ENCODE results near the gene ZNF223. TPM values are rescaled to one million over a fixed set of nuclear protein-coding genes. Genes with fewer than 3 reads are reported as not detected.
A peak's percentile ranks its signal among the peaks of the same experiment; 100 is the strongest.

Gene ZNF223
- total RNA-seq, 1 donor: 3.0 TPM

GRCh38 chr19:44069415-44069814 is 17.6 kb downstream of the ZNF223 start:
- no peak for DNase-seq (ENCODE audit: low read depth in 2 of 3, low spot score in 2 of 3)

GRCh38 chr19:44071824-44072542 is 20.1 kb downstream of the ZNF223 start, which contains the start of gene ZNF284:
Gene ZNF284, plus strand, starts transcription at chr19:44072159. Its CDS starts 4,231 bp downstream, at chr19:44076390.
- peak; percentile 61 to 94 (median 90) for DNase-seq (ENCODE audit: low read depth in 2 of 3, low spot score in 2 of 3)

GRCh38 chr19:44072543-44073401 is 20.9 kb downstream of the ZNF223 start:
- DNase-seq (ENCODE audit: low read depth in 2 of 3, low spot score in 2 of 3): no peak

- DNase-seq (ENCODE audit: low read depth in 2 of 3, low spot score in 2 of 3): no peak
These were observed 24.5 kb downstream of the ZNF223 start for GRCh38 chr19:44076325-44076724.

GRCh38 chr19:44092108-44092507 is 40.3 kb downstream of the ZNF223 start:
- DNase-seq (ENCODE audit: low read depth in 2 of 3, low spot score in 2 of 3): no peak

- peak in 2 of 3 donors; percentile 89 to 93 for DNase-seq (ENCODE audit: low read depth in 2 of 3, low spot score in 2 of 3)
These were observed 42.3 kb downstream of the ZNF223 start, which contains the start of gene ZNF224 for GRCh38 chr19:44093931-44094765. Gene ZNF224, plus strand, starts transcription at chr19:44094361. Its CDS starts 3,513 bp downstream, at chr19:44097874.

GRCh38 chr19:44107751-44108150 is 55.9 kb downstream of the ZNF223 start:
- no peak for DNase-seq (ENCODE audit: low read depth in 2 of 3, low spot score in 2 of 3)

- no peak for DNase-seq (ENCODE audit: low read depth in 2 of 3, low spot score in 2 of 3)
These were observed 57.6 kb downstream of the ZNF223 start for GRCh38 chr19:44109458-44109857.

GRCh38 chr19:44111910-44112463 is 60.2 kb downstream of the ZNF223 start:
- DNase-seq (ENCODE audit: low read depth in 2 of 3, low spot score in 2 of 3): peak in 2 of 3 donors; percentile 48 to 64

- DNase-seq (ENCODE audit: low read depth in 2 of 3, low spot score in 2 of 3): peak in 1 of 3 donors; percentile 0
These were observed 60.9 kb downstream of the ZNF223 start for GRCh38 chr19:44112802-44113137.

GRCh38 chr19:44113138-44113783 is 61.4 kb downstream of the ZNF223 start, which contains the start of gene ZNF225:
Gene ZNF225, plus strand, starts transcription at chr19:44113399. Its CDS starts 2,429 bp downstream, at chr19:44115828.
- peak; percentile 53 to 95 (median 94) for DNase-seq (ENCODE audit: low read depth in 2 of 3, low spot score in 2 of 3)

GRCh38 chr19:44113784-44114390 is 62.1 kb downstream of the ZNF223 start:
- DNase-seq (ENCODE audit: low read depth in 2 of 3, low spot score in 2 of 3): no peak

Small RNAs within 50 kb of the gene (small RNA-seq; reads per million reads assigned to genes)
- not detected for gene RNU6-902P

Other genes with a start within 250 kb of the ZNF223 start
- 3.5 TPM for gene LYPD5, start 249.6 kb upstream of the ZNF223 start, total RNA-seq
- 5.7 TPM for gene ZNF283, start 224.7 kb upstream of the ZNF223 start, total RNA-seq
- 2.7 TPM for gene ZNF404, start 168.1 kb upstream of the ZNF223 start, total RNA-seq
- 12.9 TPM for gene ZNF45, start 116.8 kb upstream of the ZNF223 start, total RNA-seq
- 3.8 TPM for gene ZNF221, start 100.8 kb upstream of the ZNF223 start, total RNA-seq
- gene ZNF155, start 67.8 kb upstream of the ZNF223 start, total RNA-seq: 2.2 TPM
- gene ZNF230, start 49.1 kb upstream of the ZNF223 start, total RNA-seq: 2.4 TPM
- gene ZNF222, start 26.7 kb upstream of the ZNF223 start, total RNA-seq: 2.7 TPM
- 1.3 TPM for gene ZNF284, start 20.1 kb downstream of the ZNF223 start, total RNA-seq
- gene ZNF224, start 42.3 kb downstream of the ZNF223 start, total RNA-seq: 16.7 TPM
- gene ZNF225, start 61.4 kb downstream of the ZNF223 start, total RNA-seq: 1.9 TPM
- gene ZNF234, start 89.5 kb downstream of the ZNF223 start, total RNA-seq: 4.6 TPM
- 8.1 TPM for gene ZNF226, start 113.1 kb downstream of the ZNF223 start, total RNA-seq
- gene ZNF227, start 160.5 kb downstream of the ZNF223 start, total RNA-seq: 11.3 TPM
- gene ZNF233, start 207.8 kb downstream of the ZNF223 start, total RNA-seq: 1.3 TPM